ENCODE results near the gene ARL14EP.

DNA sequence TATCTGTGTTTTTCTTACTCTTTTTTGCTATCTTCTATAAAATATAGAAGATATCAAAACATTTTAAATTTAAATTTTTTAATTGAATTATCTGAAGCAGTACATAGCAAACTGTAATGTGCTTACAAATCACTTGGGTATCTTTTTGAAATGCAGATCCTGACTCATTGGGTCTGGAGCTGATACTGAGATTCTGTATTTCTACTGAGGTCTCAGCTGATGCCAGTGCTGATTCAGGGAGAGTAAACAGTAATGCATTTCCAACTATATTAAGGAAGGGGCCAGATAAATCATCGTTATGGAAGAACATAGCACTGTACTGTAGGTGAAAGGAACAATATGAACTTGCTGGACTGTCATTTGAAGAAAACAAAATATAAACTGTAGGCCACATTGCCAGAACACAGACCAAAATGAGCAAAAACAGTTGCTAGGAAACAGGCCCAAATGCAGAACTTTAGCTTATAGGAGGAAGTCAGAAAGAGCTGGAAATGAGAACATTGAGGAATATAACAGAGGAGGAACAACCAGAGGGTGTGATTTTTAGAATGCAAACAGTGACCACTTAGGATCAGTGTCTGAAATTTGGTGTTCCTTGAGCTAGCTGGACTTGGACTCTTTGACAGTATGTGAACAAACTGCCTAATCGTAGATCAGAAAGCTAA is 3.3 kb downstream of the ARL14EP start:
- TF ChIP-seq CTCF (IDR thresholded peaks at IDR 0.05) = no peak
- no peak for TF ChIP-seq EP300 (IDR thresholded peaks at IDR 0.05)
- TF ChIP-seq POLR2A (IDR thresholded peaks at IDR 0.05) = no peak

Measured in ovary (tissue), 3 donors.